ENCODE results near the gene PGK2. TPM values are rescaled to one million over a fixed set of nuclear protein-coding genes. Genes with fewer than 3 reads are reported as not detected.

Gene PGK2
- not detected for total RNA-seq
- long read RNA-seq = 0 reads

DNA sequence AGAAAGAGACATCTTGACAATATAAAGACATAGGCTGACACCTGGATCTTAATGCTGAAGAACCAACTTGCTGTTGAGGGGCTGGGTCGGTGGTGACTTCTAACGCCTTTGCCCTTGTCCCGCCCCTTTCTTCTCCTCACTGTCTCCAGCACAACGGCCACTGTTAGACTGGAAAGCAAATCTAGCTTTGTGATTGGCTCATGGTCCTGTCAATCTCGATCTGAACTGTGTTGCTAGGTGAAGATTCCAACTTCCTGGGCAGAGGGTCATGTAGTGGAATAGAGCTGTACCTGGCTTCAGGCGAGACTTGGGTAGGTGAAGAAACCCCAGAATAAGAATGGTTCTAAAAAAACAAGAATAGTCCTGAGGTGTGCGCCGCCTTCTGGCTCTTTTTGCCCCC, at the start of gene PGK2:
Gene PGK2 (minus strand): TSS at position 110 of the 400 bp plus-strand sequence. CDS start 98 bp downstream, at position 12.
- no peak within 1 kb of the TSS for H3K27ac ChIP-seq (replicated peaks)
- DNase-seq = no peak
- H3K9me3 ChIP-seq (replicated peaks) = no peaks in the 10 kb centered on the region
- intact Hi-C loops (cut with micrococcal nuclease) = no loop called here
- H3K27me3 ChIP-seq (ENCODE audit: low read depth) = no peaks in the 10 kb centered on the region
- no peak for TF ChIP-seq CTCF (IDR thresholded peaks at IDR 0.05; ENCODE audit: borderline replicate concordance)
- no peaks in the 10 kb centered on the region for H3K36me3 ChIP-seq
- no peak within 1 kb of the TSS for H3K4me3 ChIP-seq
- H3K4me1 ChIP-seq = no peaks in the 10 kb centered on the region

- Histone ChIP-seq H3K4me3 (no peak overlapping the region), H3K27me3 (ENCODE audit: low read depth) (no peaks in the 10 kb centered on the region), H3K9me3 (replicated peaks) (no peaks in the 10 kb centered on the region), H3K4me1 (no peaks in the 10 kb centered on the region), H3K36me3 (no peaks in the 10 kb centered on the region), H3K27ac (replicated peaks) (no peak overlapping the region)
- no peak for DNase-seq
- intact Hi-C loops (cut with micrococcal nuclease) = no loop called here
- TF ChIP-seq CTCF (IDR thresholded peaks at IDR 0.05; ENCODE audit: borderline replicate concordance) = no peak
Observed at GRCh38 chr6:49835140-49835539, 48.1 kb upstream of the PGK2 start.

DNA sequence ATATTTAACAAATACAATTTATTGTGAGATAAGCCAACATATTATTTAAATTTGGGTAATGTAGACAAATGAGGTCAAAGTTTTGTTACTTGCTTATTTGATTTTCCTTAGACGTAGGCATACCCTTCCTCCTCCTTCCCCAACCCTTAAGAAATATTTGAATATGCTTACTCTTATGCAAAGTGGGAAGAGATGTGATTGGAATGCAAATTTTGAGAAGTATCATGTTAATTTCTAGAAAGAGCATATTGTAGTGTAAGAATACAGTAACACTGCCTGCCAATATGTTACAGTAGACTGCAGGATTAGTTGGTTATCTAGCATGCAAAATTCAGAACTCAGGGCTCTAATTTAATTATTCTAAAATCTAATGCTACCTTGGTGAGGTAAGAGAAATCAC, 46.3 kb upstream of the PGK2 start:
- intact Hi-C loops (cut with micrococcal nuclease) = no loop called here
- no peaks in the 10 kb centered on the region for H3K4me1 ChIP-seq
- H3K36me3 ChIP-seq = no peaks in the 10 kb centered on the region
- no peak overlapping the region for H3K4me3 ChIP-seq
- TF ChIP-seq CTCF (IDR thresholded peaks at IDR 0.05; ENCODE audit: borderline replicate concordance) = no peak
- H3K27me3 ChIP-seq (ENCODE audit: low read depth) = no peaks in the 10 kb centered on the region
- no peaks in the 10 kb centered on the region for H3K9me3 ChIP-seq (replicated peaks)
- no peak overlapping the region for H3K27ac ChIP-seq (replicated peaks)
- no peak for DNase-seq

GRCh38 chr6:49826743-49827406, 39.8 kb upstream of the PGK2 start:
- Histone ChIP-seq H3K27ac (replicated peaks) (no peak overlapping the region), H3K4me1 (no peaks in the 10 kb centered on the region), H3K9me3 (replicated peaks) (no peaks in the 10 kb centered on the region), H3K4me3 (no peak overlapping the region), H3K36me3 (no peaks in the 10 kb centered on the region), H3K27me3 (ENCODE audit: low read depth) (no peaks in the 10 kb centered on the region)
- no peak for DNase-seq
- TF ChIP-seq CTCF (IDR thresholded peaks at IDR 0.05; ENCODE audit: borderline replicate concordance) = no peak
- intact Hi-C loops (cut with micrococcal nuclease) = no loop called here

DNA sequence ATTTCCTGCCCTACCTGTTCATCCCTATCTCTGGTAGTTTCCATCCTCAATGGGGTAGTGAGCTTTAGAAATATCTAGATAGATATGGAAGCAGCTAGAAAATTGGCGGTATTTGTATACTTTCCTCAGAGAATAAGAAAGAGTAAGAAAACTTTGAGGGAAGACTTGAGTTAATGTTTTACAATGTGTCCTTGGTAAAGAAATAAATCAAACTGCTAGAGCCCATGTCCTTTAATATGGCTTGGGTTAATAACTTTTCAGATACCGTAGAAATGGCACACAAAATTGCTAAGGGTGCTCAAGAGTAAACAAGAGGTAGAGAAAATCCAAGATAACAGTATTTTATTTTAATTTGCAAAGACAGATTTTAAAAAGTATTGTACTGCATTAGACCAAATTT, 28.1 kb upstream of the PGK2 start:
- intact Hi-C loops (cut with micrococcal nuclease) = no loop called here
- H3K36me3 ChIP-seq = no peaks in the 10 kb centered on the region
- no peaks in the 10 kb centered on the region for H3K4me1 ChIP-seq
- H3K4me3 ChIP-seq = no peak overlapping the region
- no peak overlapping the region for H3K27ac ChIP-seq (replicated peaks)
- no peak for DNase-seq
- no peaks in the 10 kb centered on the region for H3K27me3 ChIP-seq (ENCODE audit: low read depth)
- TF ChIP-seq CTCF (IDR thresholded peaks at IDR 0.05; ENCODE audit: borderline replicate concordance) = no peak
- peaks cover 14% of the 10 kb centered on the region for H3K9me3 ChIP-seq (replicated peaks)
